Measurements from ENCODE around the gene HPS5.

- TF ChIP-seq POLR2A (IDR thresholded peaks at IDR 0.05; ENCODE audit: low read depth, low read length): no peak
- no peak for TF ChIP-seq POLR2AphosphoS5 (IDR thresholded peaks at IDR 0.05; ENCODE audit: low read depth, low read length)
- no peak for TF ChIP-seq POU2F2 (IDR thresholded peaks at IDR 0.05; ENCODE audit: low read depth, low read length)
These were observed 51.8 kb downstream of the HPS5 start for GRCh38 chr11:18270102-18270501.

Measured in GM12891 (cell line).